HG03469 (cell line): ENCODE data around the gene PHETA1.
"Not testable (repeated sequence)": the region's sequence is repeated elsewhere in the genome, so short reads cannot be mapped to it uniquely, and the experiment has no call there.

Experiments
- ATAC-seq: cut with Tn5 transposase; IDR thresholded peaks from one replicate; pipeline ENCODE4 v1.9.1; 2021; ENCODE audit warnings: mild to moderate bottlenecking, moderate library complexity, moderate number of reproducible peaks; ENCODE audit not compliant: unreplicated experiment

Gene PHETA1

GRCh38 chr12:111352296-111352993 is 16.4 kb downstream of the PHETA1 start:
- ATAC-seq: no peak

GRCh38 chr12:111351026-111351425 is 17.9 kb downstream of the PHETA1 start:
- no peak for ATAC-seq

GRCh38 chr12:111349748-111350520 is 19.0 kb downstream of the PHETA1 start:
- ATAC-seq: no peak

- ATAC-seq: no peak
Measured at GRCh38 chr12:111349101-111349747, 19.7 kb downstream of the PHETA1 start.

GRCh38 chr12:111347891-111348644 is 20.8 kb downstream of the PHETA1 start:
- no peak for ATAC-seq

GRCh38 chr12:111344254-111344875 is 24.5 kb downstream of the PHETA1 start:
- ATAC-seq: no peak

- no peak for ATAC-seq
Measured at GRCh38 chr12:111343181-111343580, 25.7 kb downstream of the PHETA1 start.

- ATAC-seq: no peak
Measured at GRCh38 chr12:111342376-111342775, 26.5 kb downstream of the PHETA1 start.

GRCh38 chr12:111341426-111342065 is 27.3 kb downstream of the PHETA1 start:
- ATAC-seq: no peak

GRCh38 chr12:111340680-111341079 is 28.2 kb downstream of the PHETA1 start:
- ATAC-seq: not testable (repeated sequence)

GRCh38 chr12:111340231-111340630 is 28.7 kb downstream of the PHETA1 start:
- ATAC-seq: no peak

- ATAC-seq: no peak
Measured at GRCh38 chr12:111339321-111339938, 29.5 kb downstream of the PHETA1 start.

GRCh38 chr12:111338096-111338495 is 30.8 kb downstream of the PHETA1 start:
- no peak for ATAC-seq

GRCh38 chr12:111337371-111337770 is 31.5 kb downstream of the PHETA1 start:
- no peak for ATAC-seq

- ATAC-seq: not testable (repeated sequence)
Measured at GRCh38 chr12:111336411-111336810, 32.5 kb downstream of the PHETA1 start.

- ATAC-seq: no peak
Measured at GRCh38 chr12:111335811-111336210, 33.1 kb downstream of the PHETA1 start.

- ATAC-seq: not testable (repeated sequence)
Measured at GRCh38 chr12:111335301-111335700, 33.6 kb downstream of the PHETA1 start.

GRCh38 chr12:111334393-111334915 is 34.4 kb downstream of the PHETA1 start:
- ATAC-seq: no peak
